NB4 (cell line): Measurements from ENCODE around the gene FAM241A.

Experiments used
- DNase-seq: peaks from one replicate; pipeline ENCODE4 v3.0.0; 2010; ENCODE audit warnings: low read depth
- H3K4me3 ChIP-seq: one replicate; pipeline ENCODE4 v1.5.1; 2011; ENCODE audit warnings: mild to moderate bottlenecking, low read depth, low read length, moderate library complexity
- CTCF ChIP-seq: IDR thresholded peaks from one replicate; pipeline ENCODE4 v1.5.1; 2012; ENCODE audit warnings: low read depth, low read length
- MAX ChIP-seq: IDR thresholded peaks from 2 replicates; pipeline ENCODE4 v1.6.1; 2011; ENCODE audit warnings: low read depth, low read length
- MYC ChIP-seq: IDR thresholded peaks from 2 replicates; pipeline ENCODE4 v1.6.1; 2011; ENCODE audit warnings: low read depth, low read length
- POLR2A ChIP-seq: IDR thresholded peaks from 2 replicates; pipeline ENCODE4 v1.6.1; 2011; ENCODE audit warnings: mild to moderate bottlenecking; ENCODE audit not compliant: insufficient read length; ENCODE audit errors: extremely low read depth

Gene FAM241A

GRCh38 chr4:112141366-112142138, 3.7 kb upstream of the FAM241A start:
- no peak for TF ChIP-seq POLR2A
- TF ChIP-seq CTCF, result no peak
- no peak for TF ChIP-seq MAX
- TF ChIP-seq MYC, result no peak
- no peak overlapping the region for H3K4me3 ChIP-seq
- DNase-seq, result no peak

DNA sequence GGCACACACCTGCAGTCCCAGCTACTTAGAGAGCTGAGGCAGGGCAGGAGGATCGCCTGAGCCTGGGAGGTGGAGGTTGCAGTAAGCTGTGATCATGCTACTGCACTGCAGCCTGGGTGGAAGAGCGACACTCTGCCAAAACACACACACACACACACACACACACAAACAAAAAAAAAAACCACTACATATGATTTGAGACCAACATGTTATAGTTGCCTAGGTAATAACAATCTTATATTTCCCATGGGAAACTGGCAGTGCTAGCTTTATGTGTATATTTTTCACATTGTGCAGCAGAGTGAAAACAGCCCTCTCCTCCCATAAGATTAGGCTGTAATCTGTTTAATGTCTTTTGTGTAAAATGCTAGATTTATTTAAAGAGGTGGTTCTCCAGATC, 3.1 kb upstream of the FAM241A start:
- TF ChIP-seq CTCF, result no peak
- no peak for TF ChIP-seq POLR2A
- no peak for TF ChIP-seq MAX
- no peak overlapping the region for H3K4me3 ChIP-seq
- no peak for DNase-seq

GRCh38 chr4:112143781-112144180, 1.5 kb upstream of the FAM241A start:
- no peak for DNase-seq
- no peak overlapping the region for H3K4me3 ChIP-seq
- TF ChIP-seq MAX (no peak), MYC (no peak)

DNA sequence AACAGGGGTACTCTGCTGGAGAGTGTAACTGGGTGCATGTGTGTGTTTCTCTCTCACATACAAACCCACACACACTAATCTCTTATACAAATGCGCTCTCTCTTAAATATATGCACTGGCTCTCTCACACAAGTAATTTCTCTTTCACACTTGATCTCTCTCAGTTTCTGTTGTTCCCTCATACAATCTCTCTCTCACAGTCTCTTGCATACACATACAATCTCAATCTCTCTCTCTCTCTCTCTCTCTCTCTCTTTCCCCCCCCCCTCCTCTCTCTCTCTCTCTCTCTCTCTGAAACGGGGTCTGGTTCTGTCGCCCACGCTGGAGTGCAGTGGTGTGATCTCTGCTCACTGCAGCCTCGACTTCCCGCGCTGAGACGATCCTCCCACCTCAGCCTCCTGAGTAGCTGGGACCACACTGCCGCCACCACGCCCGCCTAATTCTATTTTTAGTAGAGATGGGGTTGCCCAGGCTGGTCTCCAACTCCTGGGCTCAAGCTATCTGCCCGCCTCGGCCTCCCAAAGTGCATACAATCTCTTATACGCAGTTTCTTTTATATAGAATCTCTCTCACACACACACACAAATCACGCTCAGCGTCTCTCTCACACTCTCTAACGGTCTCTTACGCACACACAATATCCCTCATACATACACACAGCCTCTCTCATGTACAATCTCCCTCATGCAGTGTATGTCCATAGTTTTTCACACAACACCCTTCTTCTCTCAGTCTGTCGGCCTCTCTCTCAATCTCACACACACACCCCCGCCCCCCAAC, 518 bp upstream of the FAM241A start:
- TF ChIP-seq CTCF, result no peak
- no peak for TF ChIP-seq MAX
- no peak for TF ChIP-seq MYC
- TF ChIP-seq POLR2A, result no peak
- H3K4me3 ChIP-seq, result peak overlapping the region; percentile 23
- no peak for DNase-seq

DNA sequence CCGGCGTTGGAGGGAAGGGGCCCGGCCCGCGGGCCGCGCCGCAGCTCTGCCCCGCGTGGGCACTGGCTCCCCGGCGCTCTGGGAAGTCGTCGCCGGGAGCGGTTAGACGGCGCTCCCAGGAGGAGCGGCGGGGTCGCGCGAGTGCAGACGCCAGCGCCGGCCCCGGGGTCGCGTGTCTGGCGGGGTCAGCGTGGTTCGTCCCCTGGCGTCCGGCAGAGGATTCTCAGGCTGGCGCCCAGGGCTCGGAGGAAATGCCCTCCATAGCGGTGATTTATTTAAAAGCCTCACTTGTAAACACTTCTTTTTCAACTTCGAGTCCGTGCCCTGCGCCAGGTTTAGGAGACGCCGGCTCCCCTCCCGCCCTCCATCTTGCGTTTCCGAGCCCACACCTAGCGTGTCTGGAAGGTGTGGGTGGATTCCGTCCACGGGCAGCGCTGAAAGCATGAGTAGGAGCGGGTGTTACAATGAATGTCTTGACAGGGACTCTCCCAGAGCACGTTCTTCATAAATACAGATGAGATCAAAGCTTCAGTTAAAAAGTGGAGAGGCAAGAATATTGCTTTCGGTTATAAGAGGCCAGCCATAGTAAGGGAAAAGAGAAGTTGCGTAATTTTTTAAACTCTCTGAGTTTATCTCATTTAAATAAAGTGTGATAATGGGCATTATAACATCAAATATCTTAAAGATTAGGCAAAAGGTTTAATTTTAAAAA, 692 bp downstream of the FAM241A start:
- DNase-seq, result peak; percentile 68
- TF ChIP-seq MAX, result peak; percentile 34; the same call in 1 of the 2 replicates
- no peak for TF ChIP-seq POLR2A
- peak; percentile 40; the same call in 1 of the 2 replicates for TF ChIP-seq MYC
- TF ChIP-seq CTCF, result no peak
- peak overlapping the region; percentile 90 for H3K4me3 ChIP-seq
